ENCODE results near the gene C2orf74. TPM values are rescaled to one million over a fixed set of nuclear protein-coding genes. Genes with fewer than 3 reads are reported as not detected.
A peak's percentile ranks its signal among the peaks of the same experiment; 100 is the strongest.

C2orf74 gene
- total RNA-seq, 1 donor from 2014 or later, result 13.6 TPM

- Mint-ChIP-seq H3K4me1 (ENCODE audit: unreplicated experiment) (peaks cover 4% of the 10 kb centered on the region), H3K27ac (ENCODE audit: unreplicated experiment) (no peak overlapping the region), H3K27me3 (ENCODE audit: unreplicated experiment) (no peaks in the 10 kb centered on the region), H3K4me3 (ENCODE audit: unreplicated experiment) (no peak overlapping the region), H3K9me3 (ENCODE audit: unreplicated experiment) (no peaks in the 10 kb centered on the region), H3K36me3 (ENCODE audit: low read depth, unreplicated experiment) (peaks cover 27% of the 10 kb centered on the region)
- no peak for DNase-seq (ENCODE audit: low spot score)
- no peak for TF ChIP-seq CTCF (IDR thresholded peaks at IDR 0.05; ENCODE audit: unreplicated experiment)
Measured at GRCh38 chr2:61167579-61167978, 5.6 kb downstream of the C2orf74 start.

- TF ChIP-seq CTCF (IDR thresholded peaks at IDR 0.05; ENCODE audit: unreplicated experiment), result no peak
- H3K4me1 Mint-ChIP-seq (ENCODE audit: unreplicated experiment), result peaks cover 8% of the 10 kb centered on the region
Measured at GRCh38 chr2:61172671-61173070, 10.7 kb downstream of the C2orf74 start.

GRCh38 chr2:61173116-61173515 is 11.1 kb downstream of the C2orf74 start:
- H3K36me3 Mint-ChIP-seq (ENCODE audit: low read depth, unreplicated experiment), result peaks cover 14% of the 10 kb centered on the region
- no peaks in the 10 kb centered on the region for H3K9me3 Mint-ChIP-seq (ENCODE audit: unreplicated experiment)
- peaks cover 8% of the 10 kb centered on the region for H3K4me1 Mint-ChIP-seq (ENCODE audit: unreplicated experiment)
- H3K27me3 Mint-ChIP-seq (ENCODE audit: unreplicated experiment), result peaks cover 15% of the 10 kb centered on the region
- H3K4me3 Mint-ChIP-seq (ENCODE audit: unreplicated experiment), result peak overlapping the region; percentile 16
- no peak for TF ChIP-seq CTCF (IDR thresholded peaks at IDR 0.05; ENCODE audit: unreplicated experiment)
- DNase-seq (ENCODE audit: low spot score), result no peak
- peak overlapping the region; percentile 3 for H3K27ac Mint-ChIP-seq (ENCODE audit: unreplicated experiment)

More at GRCh38 chr2:61172671-61173070, 10.7 kb downstream of the C2orf74 start:
- no peak overlapping the region for H3K4me3 Mint-ChIP-seq (ENCODE audit: unreplicated experiment)
- H3K9me3 Mint-ChIP-seq (ENCODE audit: unreplicated experiment), result no peaks in the 10 kb centered on the region
- peaks cover 14% of the 10 kb centered on the region for H3K36me3 Mint-ChIP-seq (ENCODE audit: low read depth, unreplicated experiment)
- H3K27ac Mint-ChIP-seq (ENCODE audit: unreplicated experiment), result no peak overlapping the region
- DNase-seq (ENCODE audit: low spot score), result no peak
- H3K27me3 Mint-ChIP-seq (ENCODE audit: unreplicated experiment), result peaks cover 14% of the 10 kb centered on the region

GRCh38 chr2:61175036-61175435 is 13.0 kb downstream of the C2orf74 start:
- Mint-ChIP-seq H3K4me1 (ENCODE audit: unreplicated experiment) (peaks cover 25% of the 10 kb centered on the region), H3K27ac (ENCODE audit: unreplicated experiment) (no peak overlapping the region), H3K9me3 (ENCODE audit: unreplicated experiment) (no peaks in the 10 kb centered on the region), H3K4me3 (ENCODE audit: unreplicated experiment) (peak overlapping the region; percentile 3), H3K36me3 (ENCODE audit: low read depth, unreplicated experiment) (peaks cover 24% of the 10 kb centered on the region), H3K27me3 (ENCODE audit: unreplicated experiment) (peaks cover 25% of the 10 kb centered on the region)
- no peak for TF ChIP-seq CTCF (IDR thresholded peaks at IDR 0.05; ENCODE audit: unreplicated experiment)
- no peak for DNase-seq (ENCODE audit: low spot score)

GRCh38 chr2:61176755-61177726 is 15.1 kb downstream of the C2orf74 start:
- H3K4me1 Mint-ChIP-seq (ENCODE audit: unreplicated experiment), result peaks cover 43% of the 10 kb centered on the region
- no peak for TF ChIP-seq CTCF (IDR thresholded peaks at IDR 0.05; ENCODE audit: unreplicated experiment)
- peak overlapping the region; percentile 91 for H3K27ac Mint-ChIP-seq (ENCODE audit: unreplicated experiment)
- H3K36me3 Mint-ChIP-seq (ENCODE audit: low read depth, unreplicated experiment), result peaks cover 41% of the 10 kb centered on the region
- peak overlapping the region; percentile 90 for H3K4me3 Mint-ChIP-seq (ENCODE audit: unreplicated experiment)
- peaks cover 30% of the 10 kb centered on the region for H3K27me3 Mint-ChIP-seq (ENCODE audit: unreplicated experiment)
- DNase-seq (ENCODE audit: low spot score), result peak; percentile 99
- H3K9me3 Mint-ChIP-seq (ENCODE audit: unreplicated experiment), result no peaks in the 10 kb centered on the region
